Thoracic aorta (tissue), 2 donors: ENCODE data around the gene PDE1C. TPM values are rescaled to one million over a fixed set of nuclear protein-coding genes. Genes with fewer than 3 reads are reported as not detected.

Experiments used
- ATAC-seq: fragments of 150-250 bp; one replicate; pipeline ENCODE4 v1.8.0; 2017; ENCODE audit warnings: low read depth; ENCODE audit not compliant: insufficient number of reproducible peaks, low FRiP score
- DNase-seq: peaks from one replicate; pipeline ENCODE4 v3.0.0-alpha.2; 2020; ENCODE audit warnings: low spot score
- H3K27ac ChIP-seq, 2 donors: fragments of 200-600 bp; sonication (generic); 1 replicate in 1 of 2; 2 replicates in 1 of 2; pipeline ENCODE4 v1.5.1; 2016; ENCODE audit warnings: mild to moderate bottlenecking in 2 of 2, moderate library complexity in 2 of 2
- H3K27me3 ChIP-seq: fragments of 200-600 bp; sonication (generic); replicated peaks from 2 replicates; pipeline ENCODE4 v1.6.0; 2016; ENCODE audit warnings: mild to moderate bottlenecking; ENCODE audit not compliant: insufficient read depth
- H3K36me3 ChIP-seq: fragments of 200-600 bp; sonication (generic); one replicate; pipeline ENCODE4 v1.5.1; 2016
- H3K4me1 ChIP-seq, 2 donors: fragments of 200-600 bp; sonication (generic); 1 replicate in 1 of 2; 2 replicates in 1 of 2; pipeline versions ENCODE4 v1.5.1 to v1.6.0; 2016; ENCODE audit warnings: low read depth in 2 of 2, mild to moderate bottlenecking in 1 of 2; ENCODE audit not compliant: control insufficient read depth in 1 of 2
- H3K4me3 ChIP-seq: fragments of 200-600 bp; sonication (generic); 2 replicates; pipeline ENCODE4 v1.5.1; 2016; ENCODE audit warnings: mild to moderate bottlenecking
- H3K9me3 ChIP-seq: fragments of 200-600 bp; sonication (generic); 2 replicates; pipeline ENCODE4 v1.5.1; 2016
- CTCF ChIP-seq: fragments of 200-600 bp; sonication (generic); IDR thresholded peaks from one replicate; pipeline ENCODE4 v1.5.1; 2019; ENCODE audit warnings: antibody characterized with exemption
- total RNA-seq, 2 donors: library from RNA; depleted of rRNA; stranded (reverse); fragments of >200 nt; gene quantifications; one replicate each; pipeline versions ENCODE4 v1.1.0 to v1.2.3, GENCODE V29; 2016

PDE1C gene
- total RNA-seq, 2 donors from 2014 or later: 4.6 to 12.1 TPM

- Histone ChIP-seq H3K27ac (no peak overlapping the region), H3K4me1 (no peaks in the 10 kb centered on the region), H3K9me3 (no peaks in the 10 kb centered on the region), H3K4me3 (no peak overlapping the region), H3K36me3 (no peaks in the 10 kb centered on the region), H3K27me3 (no peaks in the 10 kb centered on the region)
- no peak for TF ChIP-seq CTCF
- ATAC-seq: no peak
- no peak for DNase-seq
Measured at GRCh38 chr7:31864646-31865045, 205.6 kb downstream of the PDE1C start.

- H3K4me3 ChIP-seq: no peak overlapping the region
- ATAC-seq (no peak), DNase-seq (no peak)
- no peak overlapping the region for H3K27ac ChIP-seq
- H3K36me3 ChIP-seq: no peaks in the 10 kb centered on the region
- no peaks in the 10 kb centered on the region for H3K9me3 ChIP-seq
- no peaks in the 10 kb centered on the region for H3K27me3 ChIP-seq
- TF ChIP-seq CTCF: no peak
- no peaks in the 10 kb centered on the region for H3K4me1 ChIP-seq
Measured at GRCh38 chr7:31860925-31861324, 209.3 kb downstream of the PDE1C start.

- no peak for ATAC-seq
Measured at GRCh38 chr7:31858055-31858454, 212.2 kb downstream of the PDE1C start.

GRCh38 chr7:31857172-31857571 lies 213.0 kb downstream of the PDE1C start:
- H3K27me3 ChIP-seq: no peaks in the 10 kb centered on the region
- DNase-seq (no peak), ATAC-seq (no peak)
- TF ChIP-seq CTCF: no peak
- no peaks in the 10 kb centered on the region for H3K9me3 ChIP-seq
- no peaks in the 10 kb centered on the region for H3K4me1 ChIP-seq
- H3K4me3 ChIP-seq: no peak overlapping the region
- no peak overlapping the region for H3K27ac ChIP-seq
- no peaks in the 10 kb centered on the region for H3K36me3 ChIP-seq

More at GRCh38 chr7:31858055-31858454, 212.2 kb downstream of the PDE1C start:
- Histone ChIP-seq H3K36me3 (no peaks in the 10 kb centered on the region), H3K4me1 (no peaks in the 10 kb centered on the region), H3K27me3 (no peaks in the 10 kb centered on the region), H3K9me3 (no peaks in the 10 kb centered on the region), H3K4me3 (no peak overlapping the region), H3K27ac (no peak overlapping the region)
- DNase-seq: no peak
- TF ChIP-seq CTCF: no peak

GRCh38 chr7:31856337-31856736 lies 213.9 kb downstream of the PDE1C start:
- Histone ChIP-seq H3K4me3 (no peak overlapping the region), H3K9me3 (no peaks in the 10 kb centered on the region), H3K4me1 (no peaks in the 10 kb centered on the region), H3K27ac (no peak overlapping the region), H3K36me3 (no peaks in the 10 kb centered on the region), H3K27me3 (no peaks in the 10 kb centered on the region)
- no peak for TF ChIP-seq CTCF
- DNase-seq (no peak), ATAC-seq (no peak)
